Mesenchymal stem cell (in vitro differentiated cells and primary cell): ENCODE results near the gene CPM.

Experiments
- DNase-seq: peaks from one replicate; pipeline ENCODE4 v3.0.0-alpha.2; 2013
- H2AFZ ChIP-seq: one replicate; pipeline ENCODE4 v1.6.1; 2013; ENCODE audit warnings: low read depth, mild to moderate bottlenecking, control low read depth, inconsistent platforms, low read length, moderate library complexity
- H2AK5ac ChIP-seq: 2 replicates; pipeline ENCODE4 v1.6.1; 2013; ENCODE audit warnings: low read length, moderate library complexity, mild to moderate bottlenecking, inconsistent platforms; ENCODE audit not compliant: severe bottlenecking
- H2BK120ac ChIP-seq: one replicate; pipeline ENCODE4 v1.6.1; 2013; ENCODE audit warnings: low read depth, mild to moderate bottlenecking, inconsistent platforms, low read length, moderate library complexity
- H2BK12ac ChIP-seq, 2 experiments: one replicate each; pipeline ENCODE4 v1.6.1; 2013; ENCODE audit warnings: inconsistent platforms in 2 of 2, low read length in 2 of 2, mild to moderate bottlenecking in 2 of 2, moderate library complexity in 2 of 2, control low read depth in 1 of 2
- H2BK15ac ChIP-seq: one replicate; pipeline ENCODE4 v1.6.1; 2013; ENCODE audit warnings: mild to moderate bottlenecking, low read depth, inconsistent platforms; ENCODE audit not compliant: poor library complexity, severe bottlenecking
- H2BK5ac ChIP-seq: 2 replicates; pipeline ENCODE4 v1.6.1; 2013; ENCODE audit warnings: low read depth, mild to moderate bottlenecking, low read length, control low read depth, inconsistent platforms; ENCODE audit not compliant: poor library complexity, severe bottlenecking
- H3K14ac ChIP-seq, 2 experiments: one replicate each; pipeline ENCODE4 v1.6.1; 2013; ENCODE audit warnings: inconsistent platforms in 2 of 2, low read length in 2 of 2, control low read depth in 1 of 2, mild to moderate bottlenecking in 1 of 2, moderate library complexity in 1 of 2
- H3K18ac ChIP-seq, 2 experiments: one replicate each; pipeline ENCODE4 v1.6.1; 2013; ENCODE audit warnings: inconsistent platforms in 2 of 2, low read length in 2 of 2, control low read depth in 1 of 2, low read depth in 1 of 2, mild to moderate bottlenecking in 1 of 2
- H3K23ac ChIP-seq, 2 experiments: one replicate each; pipeline ENCODE4 v1.6.1; 2013; ENCODE audit warnings: inconsistent platforms in 2 of 2, low read length in 2 of 2, mild to moderate bottlenecking in 2 of 2, moderate library complexity in 2 of 2, control low read depth in 1 of 2
- H3K27ac ChIP-seq: 2 replicates; pipeline ENCODE4 v1.5.1; 2013; ENCODE audit warnings: mild to moderate bottlenecking, moderate library complexity, low read length, control low read depth, inconsistent platforms; ENCODE audit not compliant: poor library complexity, severe bottlenecking
- H3K27me3 ChIP-seq, 2 experiments: 2 replicates each; pipeline versions ENCODE4 v1.6.1 to v1.7.0; 2013; ENCODE audit warnings: low read length in 2 of 2, mild to moderate bottlenecking in 2 of 2, moderate library complexity in 2 of 2, control low read depth in 1 of 2, inconsistent platforms in 1 of 2; ENCODE audit not compliant: control insufficient read depth in 1 of 2, insufficient read depth in 1 of 2
- H3K36me3 ChIP-seq, 2 experiments: 2 replicates each; pipeline versions ENCODE4 v1.6.1 to v1.7.0; 2013; ENCODE audit warnings: low read length in 2 of 2, control low read depth in 1 of 2, inconsistent platforms in 1 of 2, low read depth in 1 of 2, mild to moderate bottlenecking in 1 of 2; ENCODE audit not compliant: insufficient read depth in 2 of 2, control insufficient read depth in 1 of 2
- H3K4ac ChIP-seq, 2 experiments: one replicate each; pipeline ENCODE4 v1.6.1; 2013; ENCODE audit warnings: inconsistent platforms in 2 of 2, low read length in 2 of 2, mild to moderate bottlenecking in 2 of 2, moderate library complexity in 2 of 2, control low read depth in 1 of 2, low read depth in 1 of 2
- H3K4me1 ChIP-seq: 2 replicates; pipeline ENCODE4 v1.6.1; 2013; ENCODE audit warnings: low read depth, low read length, control low read depth; ENCODE audit not compliant: control insufficient read depth, insufficient read depth
- H3K4me2 ChIP-seq: 2 replicates; pipeline ENCODE4 v1.6.1; 2013; ENCODE audit warnings: low read length, mild to moderate bottlenecking, inconsistent platforms; ENCODE audit not compliant: poor library complexity, severe bottlenecking
- H3K4me3 ChIP-seq, 2 experiments: 2 replicates each; pipeline versions ENCODE4 v1.5.1 to v1.7.0; 2013; ENCODE audit warnings: low read length in 2 of 2, mild to moderate bottlenecking in 2 of 2, control low read depth in 1 of 2, low read depth in 1 of 2; ENCODE audit not compliant: insufficient read depth in 1 of 2
- H3K79me1 ChIP-seq: replicated peaks from 2 replicates; pipeline ENCODE4 v1.6.1; 2013; ENCODE audit warnings: mild to moderate bottlenecking, control low read depth, low read length, inconsistent platforms; ENCODE audit not compliant: poor library complexity, severe bottlenecking
- H3K9ac ChIP-seq: 2 replicates; pipeline ENCODE4 v1.7.0; 2013; ENCODE audit warnings: mild to moderate bottlenecking, low read length, moderate library complexity
- H3K9me3 ChIP-seq: 2 replicates; pipeline ENCODE4 v1.7.0; 2013; ENCODE audit warnings: mild to moderate bottlenecking, low read length; ENCODE audit not compliant: control insufficient read depth
- H4K8ac ChIP-seq: one replicate; pipeline ENCODE4 v1.6.1; 2013; ENCODE audit warnings: inconsistent platforms, mild to moderate bottlenecking, low read length, moderate library complexity
- H4K91ac ChIP-seq: one replicate; pipeline ENCODE4 v1.6.1; 2013; ENCODE audit warnings: mild to moderate bottlenecking, low read length, inconsistent platforms
- WGBS: methylation state at CpG from one replicate; pipeline ENCODE4 v1.1.7; 2013; ENCODE audit warnings: mixed read lengths; 5-methylcytosine and 5-hydroxymethylcytosine counted together

The CPM gene

GRCh38 chr12:68945255-68945654 lies 12.3 kb upstream of the CPM start:
- no peak for DNase-seq
- no CpG with 5 or more reads among the region's 2 CpGs for WGBS
- H3K23ac ChIP-seq: no peak overlapping the region
- no peak overlapping the region for H3K27ac ChIP-seq
- H2AFZ ChIP-seq: no peak overlapping the region
- H2BK12ac ChIP-seq: no peak overlapping the region
- no peaks in the 10 kb centered on the region for H3K36me3 ChIP-seq
- no peak overlapping the region for H2BK5ac ChIP-seq
- no peak overlapping the region for H2BK120ac ChIP-seq
- no peaks in the 10 kb centered on the region for H3K9me3 ChIP-seq
- H3K27me3 ChIP-seq: no peaks in the 10 kb centered on the region
- no peak overlapping the region for H2AK5ac ChIP-seq
- H3K4me3 ChIP-seq: no peak overlapping the region
- no peak overlapping the region for H3K9ac ChIP-seq
- no peak overlapping the region for H4K8ac ChIP-seq
- no peak overlapping the region for H2BK15ac ChIP-seq
- no peak overlapping the region for H3K4ac ChIP-seq
- no peaks in the 10 kb centered on the region for H3K79me1 ChIP-seq
- H3K4me1 ChIP-seq: no peaks in the 10 kb centered on the region
- H4K91ac ChIP-seq: no peak overlapping the region
- no peak overlapping the region for H3K14ac ChIP-seq
- H3K4me2 ChIP-seq: no peak overlapping the region
- no peak overlapping the region for H3K18ac ChIP-seq

GRCh38 chr12:68944296-68945076 lies 11.5 kb upstream of the CPM start:
- Histone ChIP-seq H3K4me3 (no peak overlapping the region), H2BK15ac (no peak overlapping the region), H3K9me3 (no peaks in the 10 kb centered on the region), H4K91ac (no peak overlapping the region), H2AK5ac (no peak overlapping the region), H2BK120ac (no peak overlapping the region), H2BK12ac (no peak overlapping the region), H3K23ac (no peak overlapping the region), H2AFZ (no peak overlapping the region), H4K8ac (no peak overlapping the region), H3K27me3 (no peaks in the 10 kb centered on the region), H3K27ac (no peak overlapping the region), H3K79me1 (no peaks in the 10 kb centered on the region), H3K4me2 (no peak overlapping the region), H3K14ac (no peak overlapping the region), H3K18ac (no peak overlapping the region), H2BK5ac (no peak overlapping the region), H3K36me3 (no peaks in the 10 kb centered on the region), H3K9ac (no peak overlapping the region), H3K4me1 (no peaks in the 10 kb centered on the region), H3K4ac (no peak overlapping the region)
- 75% methylated on average over 5 of the region's 5 CpGs for WGBS
- no peak for DNase-seq

- Histone ChIP-seq H3K4me2 (no peak overlapping the region), H3K4me3 (no peak overlapping the region), H3K4me1 (no peaks in the 10 kb centered on the region), H2BK5ac (no peak overlapping the region), H3K27ac (no peak overlapping the region), H3K36me3 (no peaks in the 10 kb centered on the region), H3K79me1 (no peaks in the 10 kb centered on the region), H3K18ac (no peak overlapping the region), H4K8ac (no peak overlapping the region), H4K91ac (no peak overlapping the region), H2AFZ (no peak overlapping the region), H2BK120ac (no peak overlapping the region), H3K9ac (no peak overlapping the region), H3K14ac (no peak overlapping the region), H2AK5ac (no peak overlapping the region), H2BK15ac (no peak overlapping the region), H2BK12ac (no peak overlapping the region), H3K23ac (no peak overlapping the region), H3K27me3 (no peaks in the 10 kb centered on the region), H3K9me3 (no peaks in the 10 kb centered on the region), H3K4ac (no peak overlapping the region)
- no CpG with 5 or more reads among the region's 1 CpG for WGBS
- no peak for DNase-seq
Measured at GRCh38 chr12:68943848-68944247, 10.9 kb upstream of the CPM start.

- no peak overlapping the region for H2BK12ac ChIP-seq
- no peaks in the 10 kb centered on the region for H3K27me3 ChIP-seq
- H3K4me1 ChIP-seq: no peaks in the 10 kb centered on the region
- H2AK5ac ChIP-seq: no peak overlapping the region
- H2BK5ac ChIP-seq: no peak overlapping the region
- H3K79me1 ChIP-seq: no peaks in the 10 kb centered on the region
- H3K14ac ChIP-seq: no peak overlapping the region
- no peaks in the 10 kb centered on the region for H3K36me3 ChIP-seq
- H3K9me3 ChIP-seq: no peaks in the 10 kb centered on the region
- H3K9ac ChIP-seq: no peak overlapping the region
- H3K4me2 ChIP-seq: no peak overlapping the region
- no peak overlapping the region for H4K91ac ChIP-seq
- H2BK15ac ChIP-seq: no peak overlapping the region
- no peak overlapping the region for H2BK120ac ChIP-seq
- H4K8ac ChIP-seq: no peak overlapping the region
- no peak overlapping the region for H2AFZ ChIP-seq
- H3K23ac ChIP-seq: no peak overlapping the region
- DNase-seq: no peak
- no peak overlapping the region for H3K4me3 ChIP-seq
- no peak overlapping the region for H3K4ac ChIP-seq
- H3K27ac ChIP-seq: no peak overlapping the region
- H3K18ac ChIP-seq: no peak overlapping the region
Measured at GRCh38 chr12:68940731-68941130, 7.8 kb upstream of the CPM start.
